SK-N-SH treated with all-trans-retinoic acid at 6 μM for 48 hours (cell line): ENCODE results near the gene SOX12.

ENCODE experiments used
- ATAC-seq: fragments of 200-7000 bp; cut with Tn5 transposase; 3 replicates; pipeline ENCODE4 v1.9.1; 2020; ENCODE audit warnings: mild to moderate bottlenecking, moderate library complexity
- ARNTL ChIP-seq: fragments of 450-650 bp; formaldehyde crosslinking; IDR thresholded peaks from 2 replicates; pipeline ENCODE4 v1.5.0; 2020; ENCODE audit warnings: low read depth, mild to moderate bottlenecking, moderate library complexity, borderline replicate concordance
- BACH2 ChIP-seq: fragments of 250-450 bp; sonication (Bioruptor Pico); IDR thresholded peaks from 2 replicates; pipeline ENCODE4 v1.9.0; 2021; ENCODE audit warnings: mild to moderate bottlenecking, borderline replicate concordance
- CREB5 ChIP-seq: fragments of 250-450 bp; sonication (Bioruptor Pico); IDR thresholded peaks from 2 replicates; pipeline ENCODE4 v1.5.1; 2020; ENCODE audit warnings: low read depth, mild to moderate bottlenecking, moderate library complexity
- CSDC2 ChIP-seq: fragments of 250-450 bp; sonication (Bioruptor Pico); IDR thresholded peaks from 2 replicates; pipeline ENCODE4 v1.5.0; 2020; ENCODE audit warnings: mild to moderate bottlenecking, moderate library complexity
- ESRRG ChIP-seq: fragments of 250-450 bp; sonication (Bioruptor Pico); IDR thresholded peaks from 2 replicates; pipeline ENCODE4 v1.6.1; 2021; ENCODE audit warnings: mild to moderate bottlenecking
- GLIS3 ChIP-seq: fragments of 250-450 bp; sonication (Bioruptor Pico); IDR thresholded peaks from 2 replicates; pipeline ENCODE4 v1.5.0; 2020; ENCODE audit warnings: mild to moderate bottlenecking, moderate library complexity
- ISL1 ChIP-seq: fragments of 250-450 bp; sonication (Bioruptor Pico); IDR thresholded peaks from 2 replicates; pipeline ENCODE4 v2.1.2; 2022; ENCODE audit warnings: mild to moderate bottlenecking, moderate library complexity
- OSR1 ChIP-seq: fragments of 250-450 bp; sonication (Bioruptor Pico); IDR thresholded peaks from 2 replicates; pipeline ENCODE4 v1.8.0; 2022; ENCODE audit warnings: moderate library complexity, mild to moderate bottlenecking, inconsistent platforms
- PATZ1 ChIP-seq: fragments of 250-450 bp; sonication (Bioruptor Pico); IDR thresholded peaks from 2 replicates; pipeline ENCODE4 v1.8.0; 2020; ENCODE audit warnings: mild to moderate bottlenecking, moderate library complexity, borderline replicate concordance
- PPARA ChIP-seq: fragments of 250-450 bp; sonication (Bioruptor Pico); IDR thresholded peaks from 2 replicates; pipeline ENCODE4 v1.5.0; 2020; ENCODE audit warnings: mild to moderate bottlenecking, borderline replicate concordance
- RARB ChIP-seq: fragments of 250-450 bp; sonication (Bioruptor Pico); IDR thresholded peaks from 2 replicates; pipeline ENCODE4 v1.8.0; 2021; ENCODE audit warnings: mild to moderate bottlenecking, moderate library complexity
- SNAI2 ChIP-seq: fragments of 250-450 bp; sonication (Bioruptor Pico); IDR thresholded peaks from 2 replicates; pipeline ENCODE4 v1.5.0; 2020; ENCODE audit warnings: mild to moderate bottlenecking, moderate library complexity
- TCF4 ChIP-seq: fragments of 250-450 bp; sonication (Bioruptor Pico); IDR thresholded peaks from 2 replicates; pipeline ENCODE4 v1.8.0; 2021; ENCODE audit warnings: mild to moderate bottlenecking, moderate library complexity, borderline replicate concordance
- ZC3H10 ChIP-seq: fragments of 250-450 bp; sonication (Bioruptor Pico); IDR thresholded peaks from 2 replicates; pipeline ENCODE4 v1.5.1; 2021; ENCODE audit warnings: mild to moderate bottlenecking, moderate library complexity
- ZFP3 ChIP-seq: fragments of 250-450 bp; sonication (Bioruptor Pico); IDR thresholded peaks from 2 replicates; pipeline ENCODE4 v1.5.0; 2020; ENCODE audit warnings: mild to moderate bottlenecking, moderate library complexity
- ZFP30 ChIP-seq: fragments of 450-650 bp; formaldehyde crosslinking; IDR thresholded peaks from 2 replicates; pipeline ENCODE4 v1.5.0; 2022; ENCODE audit warnings: mild to moderate bottlenecking, moderate library complexity
- ZNF565 ChIP-seq: fragments of 450-650 bp; formaldehyde crosslinking; conservative IDR thresholded peaks from 2 replicates; pipeline ENCODE4 v1.5.0; 2020; ENCODE audit warnings: low read depth, mild to moderate bottlenecking, moderate library complexity
- ZNF8 ChIP-seq: fragments of 450-650 bp; formaldehyde crosslinking; IDR thresholded peaks from 2 replicates; pipeline ENCODE4 v1.5.0; 2020; ENCODE audit warnings: mild to moderate bottlenecking, moderate library complexity
- TF ChIP-seq, protein P1 (sequence below): fragments of 250-450 bp; sonication (Bioruptor Pico); IDR thresholded peaks from 2 replicates; pipeline ENCODE4 v1.8.0; 2021; ENCODE audit warnings: low read depth, mild to moderate bottlenecking, moderate library complexity, borderline replicate concordance
- TF ChIP-seq, protein P2 (sequence below): fragments of 250-450 bp; sonication (Bioruptor Pico); IDR thresholded peaks from 2 replicates; pipeline ENCODE4 v1.5.1; 2021; ENCODE audit warnings: mild to moderate bottlenecking, moderate library complexity
- TF ChIP-seq, protein P3 (sequence below): fragments of 250-450 bp; sonication (Bioruptor Pico); IDR thresholded peaks from 2 replicates; pipeline ENCODE4 v1.5.0; 2020; ENCODE audit warnings: mild to moderate bottlenecking, moderate library complexity

The SOX12 gene

DNA sequence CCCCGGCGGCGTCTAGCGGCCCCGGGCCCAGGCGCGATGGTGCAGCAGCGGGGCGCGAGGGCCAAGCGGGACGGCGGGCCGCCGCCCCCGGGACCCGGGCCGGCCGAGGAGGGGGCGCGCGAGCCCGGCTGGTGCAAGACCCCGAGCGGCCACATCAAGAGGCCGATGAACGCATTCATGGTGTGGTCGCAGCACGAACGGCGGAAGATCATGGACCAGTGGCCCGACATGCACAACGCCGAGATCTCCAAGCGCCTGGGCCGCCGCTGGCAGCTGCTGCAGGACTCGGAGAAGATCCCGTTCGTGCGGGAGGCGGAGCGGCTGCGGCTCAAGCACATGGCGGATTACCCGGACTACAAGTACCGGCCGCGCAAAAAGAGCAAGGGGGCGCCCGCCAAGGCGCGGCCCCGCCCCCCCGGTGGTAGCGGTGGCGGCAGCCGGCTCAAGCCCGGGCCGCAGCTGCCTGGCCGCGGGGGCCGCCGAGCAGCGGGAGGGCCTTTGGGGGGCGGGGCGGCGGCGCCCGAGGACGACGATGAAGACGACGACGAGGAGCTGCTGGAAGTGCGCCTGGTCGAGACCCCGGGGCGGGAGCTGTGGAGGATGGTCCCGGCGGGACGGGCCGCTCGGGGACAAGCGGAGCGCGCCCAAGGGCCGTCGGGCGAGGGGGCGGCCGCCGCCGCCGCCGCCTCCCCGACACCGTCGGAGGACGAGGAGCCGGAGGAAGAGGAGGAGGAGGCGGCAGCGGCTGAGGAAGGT, 715 bp downstream of the SOX12 start:
- ATAC-seq, result no peak
- TF ChIP-seq OSR1 (CRISPR knock-in tag) (no peak), ZFP3 (CRISPR knock-in tag) (no peak), PPARA (CRISPR knock-in tag) (no peak), CREB5 (CRISPR knock-in tag) (no peak), ZNF8 (no peak), RARB (CRISPR knock-in tag) (no peak), SNAI2 (no peak), GLIS3 (CRISPR knock-in tag) (no peak), ZNF565 (no peak), BACH2 (CRISPR knock-in tag) (no peak), TCF4 (CRISPR knock-in tag) (no peak), ESRRG (CRISPR knock-in tag) (no peak), ZFP30 (CRISPR knock-in tag) (no peak), CSDC2 (CRISPR knock-in tag) (no peak), ISL1 (CRISPR knock-in tag) (no peak), PATZ1 (CRISPR knock-in tag) (no peak), ZC3H10 (CRISPR knock-in tag) (no peak)
- TF ChIP-seq, protein P1, sequence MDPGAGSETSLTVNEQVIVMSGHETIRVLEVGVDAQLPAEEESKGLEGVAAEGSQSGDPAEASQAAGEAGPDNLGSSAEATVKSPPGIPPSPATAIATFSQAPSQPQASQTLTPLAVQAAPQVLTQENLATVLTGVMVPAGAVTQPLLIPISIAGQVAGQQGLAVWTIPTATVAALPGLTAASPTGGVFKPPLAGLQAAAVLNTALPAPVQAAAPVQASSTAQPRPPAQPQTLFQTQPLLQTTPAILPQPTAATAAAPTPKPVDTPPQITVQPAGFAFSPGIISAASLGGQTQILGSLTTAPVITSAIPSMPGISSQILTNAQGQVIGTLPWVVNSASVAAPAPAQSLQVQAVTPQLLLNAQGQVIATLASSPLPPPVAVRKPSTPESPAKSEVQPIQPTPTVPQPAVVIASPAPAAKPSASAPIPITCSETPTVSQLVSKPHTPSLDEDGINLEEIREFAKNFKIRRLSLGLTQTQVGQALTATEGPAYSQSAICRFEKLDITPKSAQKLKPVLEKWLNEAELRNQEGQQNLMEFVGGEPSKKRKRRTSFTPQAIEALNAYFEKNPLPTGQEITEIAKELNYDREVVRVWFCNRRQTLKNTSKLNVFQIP (CRISPR knock-in tag), result no peak
- TF ChIP-seq, protein P2, sequence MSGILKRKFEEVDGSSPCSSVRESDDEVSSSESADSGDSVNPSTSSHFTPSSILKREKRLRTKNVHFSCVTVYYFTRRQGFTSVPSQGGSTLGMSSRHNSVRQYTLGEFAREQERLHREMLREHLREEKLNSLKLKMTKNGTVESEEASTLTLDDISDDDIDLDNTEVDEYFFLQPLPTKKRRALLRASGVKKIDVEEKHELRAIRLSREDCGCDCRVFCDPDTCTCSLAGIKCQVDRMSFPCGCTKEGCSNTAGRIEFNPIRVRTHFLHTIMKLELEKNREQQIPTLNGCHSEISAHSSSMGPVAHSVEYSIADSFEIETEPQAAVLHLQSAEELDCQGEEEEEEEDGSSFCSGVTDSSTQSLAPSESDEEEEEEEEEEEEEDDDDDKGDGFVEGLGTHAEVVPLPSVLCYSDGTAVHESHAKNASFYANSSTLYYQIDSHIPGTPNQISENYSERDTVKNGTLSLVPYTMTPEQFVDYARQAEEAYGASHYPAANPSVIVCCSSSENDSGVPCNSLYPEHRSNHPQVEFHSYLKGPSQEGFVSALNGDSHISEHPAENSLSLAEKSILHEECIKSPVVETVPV, result no peak
- TF ChIP-seq, protein P3, sequence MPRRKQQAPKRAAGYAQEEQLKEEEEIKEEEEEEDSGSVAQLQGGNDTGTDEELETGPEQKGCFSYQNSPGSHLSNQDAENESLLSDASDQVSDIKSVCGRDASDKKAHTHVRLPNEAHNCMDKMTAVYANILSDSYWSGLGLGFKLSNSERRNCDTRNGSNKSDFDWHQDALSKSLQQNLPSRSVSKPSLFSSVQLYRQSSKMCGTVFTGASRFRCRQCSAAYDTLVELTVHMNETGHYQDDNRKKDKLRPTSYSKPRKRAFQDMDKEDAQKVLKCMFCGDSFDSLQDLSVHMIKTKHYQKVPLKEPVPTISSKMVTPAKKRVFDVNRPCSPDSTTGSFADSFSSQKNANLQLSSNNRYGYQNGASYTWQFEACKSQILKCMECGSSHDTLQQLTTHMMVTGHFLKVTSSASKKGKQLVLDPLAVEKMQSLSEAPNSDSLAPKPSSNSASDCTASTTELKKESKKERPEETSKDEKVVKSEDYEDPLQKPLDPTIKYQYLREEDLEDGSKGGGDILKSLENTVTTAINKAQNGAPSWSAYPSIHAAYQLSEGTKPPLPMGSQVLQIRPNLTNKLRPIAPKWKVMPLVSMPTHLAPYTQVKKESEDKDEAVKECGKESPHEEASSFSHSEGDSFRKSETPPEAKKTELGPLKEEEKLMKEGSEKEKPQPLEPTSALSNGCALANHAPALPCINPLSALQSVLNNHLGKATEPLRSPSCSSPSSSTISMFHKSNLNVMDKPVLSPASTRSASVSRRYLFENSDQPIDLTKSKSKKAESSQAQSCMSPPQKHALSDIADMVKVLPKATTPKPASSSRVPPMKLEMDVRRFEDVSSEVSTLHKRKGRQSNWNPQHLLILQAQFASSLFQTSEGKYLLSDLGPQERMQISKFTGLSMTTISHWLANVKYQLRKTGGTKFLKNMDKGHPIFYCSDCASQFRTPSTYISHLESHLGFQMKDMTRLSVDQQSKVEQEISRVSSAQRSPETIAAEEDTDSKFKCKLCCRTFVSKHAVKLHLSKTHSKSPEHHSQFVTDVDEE (CRISPR knock-in tag), result no peak

DNA sequence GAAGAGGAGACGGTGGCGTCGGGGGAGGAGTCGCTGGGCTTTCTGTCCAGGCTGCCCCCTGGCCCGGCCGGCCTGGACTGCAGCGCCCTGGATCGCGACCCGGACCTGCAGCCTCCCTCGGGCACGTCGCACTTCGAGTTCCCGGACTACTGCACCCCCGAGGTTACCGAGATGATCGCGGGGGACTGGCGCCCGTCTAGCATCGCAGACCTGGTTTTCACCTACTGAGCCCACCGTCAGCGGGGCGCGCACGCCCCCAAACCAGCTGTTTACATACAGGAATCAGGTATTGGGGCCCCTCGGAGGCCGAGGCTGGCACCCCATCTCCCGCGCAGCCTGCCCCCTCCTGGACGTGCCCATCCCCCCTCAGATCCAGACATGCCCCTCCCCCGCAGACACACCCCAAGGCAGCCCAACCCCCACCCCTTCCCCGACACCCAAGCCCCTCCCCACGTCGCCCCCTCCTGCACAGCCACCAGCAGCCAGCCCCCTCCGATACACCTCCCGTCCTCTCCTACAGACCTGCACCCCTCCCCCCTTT, 1.4 kb downstream of the SOX12 start:
- TF ChIP-seq ZFP30 (CRISPR knock-in tag), result no peak
- TF ChIP-seq ARNTL (CRISPR knock-in tag), result no peak
- TF ChIP-seq ESRRG (CRISPR knock-in tag), result no peak
- TF ChIP-seq CSDC2 (CRISPR knock-in tag), result no peak
- ATAC-seq, result no peak
